ENCODE measurements around the gene SORL1.
A peak's percentile ranks its signal among the peaks of the same experiment; 100 is the strongest.

SORL1 gene

DNA sequence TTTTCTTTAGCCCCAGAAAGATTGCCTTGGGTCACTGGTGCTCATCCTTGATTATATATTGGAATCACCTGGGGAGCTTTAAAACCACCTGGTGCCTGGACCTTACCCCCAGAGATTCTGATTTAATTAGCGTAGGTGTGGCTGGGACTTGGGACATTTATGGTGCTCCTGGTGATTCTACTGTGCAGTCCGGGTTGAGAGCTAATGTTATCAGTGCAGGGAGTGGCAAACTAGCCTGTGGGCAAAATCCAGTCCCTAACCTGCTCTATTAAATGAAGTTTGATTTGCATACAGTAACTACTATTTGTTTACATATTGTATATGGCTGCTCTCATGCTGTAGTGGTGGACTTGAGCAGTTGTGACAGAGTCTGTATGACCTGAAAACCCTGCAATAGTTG, 134.6 kb downstream of the SORL1 start:
- peaks cover 48% of the 10 kb centered on the region for H3K4me1 Mint-ChIP-seq (ENCODE audit: low read depth)
- H3K27ac Mint-ChIP-seq: no peak overlapping the region
- peaks cover 40% of the 10 kb centered on the region for H3K36me3 Mint-ChIP-seq (ENCODE audit: low read depth)
- no peaks in the 10 kb centered on the region for H3K9me3 Mint-ChIP-seq
- no peaks in the 10 kb centered on the region for H3K27me3 Mint-ChIP-seq
- no peak overlapping the region for H3K4me3 Mint-ChIP-seq

DNA sequence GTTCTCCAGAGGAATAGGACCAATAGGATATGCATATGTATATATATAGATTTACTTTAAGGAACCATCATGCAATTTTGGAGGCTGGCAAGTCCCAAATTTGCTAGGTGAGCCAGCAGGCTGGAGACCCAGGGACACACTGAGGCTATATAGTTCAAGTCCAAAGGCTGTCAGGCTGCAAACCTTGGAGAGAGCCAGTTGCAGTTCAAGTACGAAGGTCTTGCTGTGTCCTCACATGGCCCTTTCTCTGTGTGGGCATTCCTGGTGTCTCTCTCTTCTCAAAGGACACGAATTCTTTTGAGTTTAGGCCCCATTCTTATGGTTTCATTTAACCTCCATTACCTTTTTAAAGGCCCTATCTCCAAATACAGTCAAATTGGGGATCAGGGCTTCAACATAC, 135.1 kb downstream of the SORL1 start:
- Mint-ChIP-seq H3K4me1 (ENCODE audit: low read depth) (peaks cover 44% of the 10 kb centered on the region), H3K36me3 (ENCODE audit: low read depth) (peaks cover 44% of the 10 kb centered on the region), H3K4me3 (no peak overlapping the region), H3K27ac (no peak overlapping the region), H3K27me3 (no peaks in the 10 kb centered on the region), H3K9me3 (no peaks in the 10 kb centered on the region)

DNA sequence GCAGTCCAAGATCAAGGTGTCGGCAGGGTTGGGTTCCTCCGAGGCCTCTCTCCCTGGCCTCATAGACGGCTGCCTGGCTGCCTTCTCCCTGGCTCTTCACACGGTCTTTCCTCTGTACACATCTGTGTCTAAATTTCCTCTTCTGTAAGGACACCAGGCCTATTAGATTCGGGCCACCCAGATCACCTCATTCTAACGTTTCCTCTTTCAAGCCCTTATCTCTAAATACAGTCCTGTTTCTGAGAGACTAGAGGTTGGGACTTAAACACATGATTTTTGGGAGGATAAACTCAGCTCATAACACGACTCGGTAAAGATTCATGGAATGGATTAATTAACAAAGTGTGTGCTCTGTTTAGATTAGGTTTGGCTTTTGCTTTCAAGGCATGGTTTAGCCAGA, 136.6 kb downstream of the SORL1 start:
- Mint-ChIP-seq H3K9me3 (no peaks in the 10 kb centered on the region), H3K36me3 (ENCODE audit: low read depth) (peaks cover 52% of the 10 kb centered on the region), H3K27ac (peak overlapping the region; percentile 81), H3K4me1 (ENCODE audit: low read depth) (peaks cover 34% of the 10 kb centered on the region), H3K4me3 (no peak overlapping the region), H3K27me3 (no peaks in the 10 kb centered on the region)

DNA sequence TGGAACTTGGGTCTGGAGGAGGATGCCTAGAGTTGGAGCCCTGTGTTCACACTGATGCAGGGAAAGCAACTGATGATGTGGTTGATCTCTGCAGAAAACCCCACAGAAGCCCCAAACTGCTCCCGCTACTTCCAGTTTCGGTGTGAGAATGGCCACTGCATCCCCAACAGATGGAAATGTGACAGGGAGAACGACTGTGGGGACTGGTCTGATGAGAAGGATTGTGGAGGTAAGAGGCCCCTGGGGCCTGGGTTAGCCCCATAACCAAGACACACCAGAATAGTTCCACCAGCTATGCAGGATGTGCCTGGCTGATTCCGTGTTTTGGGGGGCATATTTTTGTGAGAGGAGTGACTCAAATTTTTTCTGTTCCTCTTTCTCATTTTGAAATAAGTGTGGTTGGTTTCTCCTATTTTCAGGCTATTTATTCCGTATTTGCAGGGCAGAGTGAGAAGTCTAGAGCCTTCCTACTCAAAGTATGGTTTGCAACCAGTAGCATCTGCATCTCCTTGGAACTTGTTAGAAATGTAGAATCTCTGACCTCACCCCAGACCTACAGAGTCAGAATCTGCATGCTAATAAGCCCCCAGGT, 137.9 kb downstream of the SORL1 start:
- no peak overlapping the region for H3K4me3 Mint-ChIP-seq
- H3K36me3 Mint-ChIP-seq (ENCODE audit: low read depth): peaks cover 49% of the 10 kb centered on the region
- peak overlapping the region; percentile 81 for H3K27ac Mint-ChIP-seq
- H3K9me3 Mint-ChIP-seq: no peaks in the 10 kb centered on the region
- no peaks in the 10 kb centered on the region for H3K27me3 Mint-ChIP-seq
- peaks cover 29% of the 10 kb centered on the region for H3K4me1 Mint-ChIP-seq (ENCODE audit: low read depth)

DNA sequence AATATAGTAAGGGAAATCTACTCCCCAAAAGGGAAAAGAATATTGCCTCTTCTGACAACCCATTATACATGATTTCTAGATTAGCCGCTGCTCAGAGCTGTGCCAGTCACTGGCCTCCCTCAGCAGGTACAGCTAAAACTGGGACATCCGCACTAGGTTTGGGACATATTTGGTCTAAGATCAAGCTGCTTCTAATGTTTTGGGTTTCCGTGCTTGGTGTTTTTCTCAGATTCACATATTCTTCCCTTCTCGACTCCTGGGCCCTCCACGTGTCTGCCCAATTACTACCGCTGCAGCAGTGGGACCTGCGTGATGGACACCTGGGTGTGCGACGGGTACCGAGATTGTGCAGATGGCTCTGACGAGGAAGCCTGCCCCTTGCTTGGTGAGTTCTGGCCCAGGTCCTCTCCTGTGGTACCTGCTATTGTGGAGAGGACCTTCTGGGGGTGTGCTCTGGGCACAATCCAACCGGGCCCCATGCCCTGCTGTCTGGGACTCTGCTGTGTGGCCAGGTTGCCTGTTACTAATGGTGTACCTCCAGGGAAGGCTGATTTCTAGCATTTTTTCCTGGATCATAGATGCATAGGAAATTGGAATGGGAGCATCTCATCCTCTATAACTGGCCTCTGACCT, 138.8 kb downstream of the SORL1 start:
- H3K4me1 Mint-ChIP-seq (ENCODE audit: low read depth): peaks cover 29% of the 10 kb centered on the region
- no peaks in the 10 kb centered on the region for H3K9me3 Mint-ChIP-seq
- peaks cover 49% of the 10 kb centered on the region for H3K36me3 Mint-ChIP-seq (ENCODE audit: low read depth)
- H3K27me3 Mint-ChIP-seq: no peaks in the 10 kb centered on the region
- no peak overlapping the region for H3K4me3 Mint-ChIP-seq
- peak overlapping the region; percentile 81 for H3K27ac Mint-ChIP-seq

DNA sequence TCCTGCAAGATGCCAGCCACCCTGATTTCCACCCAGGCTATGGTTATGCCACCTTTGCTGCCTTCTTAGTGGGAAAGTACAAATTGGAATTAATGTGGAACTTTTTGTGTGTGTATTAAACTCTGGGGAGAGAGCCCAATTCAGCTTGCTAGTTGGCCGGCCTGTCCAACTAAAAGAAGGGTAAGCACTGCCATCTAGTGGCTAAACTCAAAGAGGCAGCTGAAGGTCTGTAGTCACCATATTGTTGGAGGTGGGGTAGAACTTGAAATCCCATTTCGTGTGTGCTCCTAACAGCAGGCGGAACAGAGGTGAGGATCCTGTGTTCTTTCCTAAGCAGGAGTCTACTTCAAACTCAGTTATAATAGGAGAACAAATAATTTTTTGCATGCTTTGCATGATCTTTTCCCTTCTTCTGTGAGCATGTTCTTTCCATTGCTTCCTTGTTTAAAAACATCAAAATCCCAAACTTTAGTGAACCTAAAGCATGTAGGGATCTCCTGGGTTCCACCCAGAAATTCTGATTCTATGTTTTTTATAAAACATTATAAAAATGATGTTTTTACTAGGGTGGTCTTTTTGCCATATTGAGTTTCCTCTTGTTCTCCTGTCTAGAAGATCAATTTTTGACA, 139.4 kb downstream of the SORL1 start:
- H3K27me3 Mint-ChIP-seq: no peaks in the 10 kb centered on the region
- no peaks in the 10 kb centered on the region for H3K9me3 Mint-ChIP-seq
- no peak overlapping the region for H3K4me3 Mint-ChIP-seq
- peak overlapping the region; percentile 49 for H3K27ac Mint-ChIP-seq
- H3K36me3 Mint-ChIP-seq (ENCODE audit: low read depth): peaks cover 48% of the 10 kb centered on the region
- peaks cover 29% of the 10 kb centered on the region for H3K4me1 Mint-ChIP-seq (ENCODE audit: low read depth)

DNA sequence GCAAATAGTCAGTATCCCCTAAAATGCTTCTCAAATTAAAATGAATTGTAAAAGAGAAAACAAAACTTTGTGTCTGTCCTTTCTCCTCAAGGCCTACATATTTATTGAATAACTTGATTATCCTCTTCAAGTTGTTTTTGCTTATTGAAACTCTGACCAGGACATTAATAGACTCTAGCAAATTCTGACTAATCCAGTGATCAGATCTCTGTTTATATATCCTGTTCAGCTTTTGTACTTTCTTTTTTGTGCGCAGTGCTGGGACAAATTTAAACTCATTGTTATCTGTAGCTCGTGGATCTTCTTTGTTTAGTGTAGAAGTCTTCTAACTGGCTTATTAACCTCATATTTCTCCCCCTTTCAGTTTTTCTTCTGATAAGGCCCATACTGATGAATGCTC, 140.6 kb downstream of the SORL1 start:
- H3K36me3 Mint-ChIP-seq (ENCODE audit: low read depth): peaks cover 55% of the 10 kb centered on the region

GRCh38 chr11:121595717-121596161, 143.6 kb downstream of the SORL1 start:
- peaks cover 64% of the 10 kb centered on the region for H3K36me3 Mint-ChIP-seq (ENCODE audit: low read depth)
- peaks cover 8% of the 10 kb centered on the region for H3K4me1 Mint-ChIP-seq (ENCODE audit: low read depth)
- no peak overlapping the region for H3K4me3 Mint-ChIP-seq
- no peaks in the 10 kb centered on the region for H3K27me3 Mint-ChIP-seq
- no peak overlapping the region for H3K27ac Mint-ChIP-seq
- H3K9me3 Mint-ChIP-seq: no peaks in the 10 kb centered on the region

More for the DNA sequence above, 140.6 kb downstream of the SORL1 start:
- peak overlapping the region; percentile 53 for H3K27ac Mint-ChIP-seq
- peaks cover 29% of the 10 kb centered on the region for H3K4me1 Mint-ChIP-seq (ENCODE audit: low read depth)
- H3K27me3 Mint-ChIP-seq: no peaks in the 10 kb centered on the region
- no peak overlapping the region for H3K4me3 Mint-ChIP-seq
- no peaks in the 10 kb centered on the region for H3K9me3 Mint-ChIP-seq

DNA sequence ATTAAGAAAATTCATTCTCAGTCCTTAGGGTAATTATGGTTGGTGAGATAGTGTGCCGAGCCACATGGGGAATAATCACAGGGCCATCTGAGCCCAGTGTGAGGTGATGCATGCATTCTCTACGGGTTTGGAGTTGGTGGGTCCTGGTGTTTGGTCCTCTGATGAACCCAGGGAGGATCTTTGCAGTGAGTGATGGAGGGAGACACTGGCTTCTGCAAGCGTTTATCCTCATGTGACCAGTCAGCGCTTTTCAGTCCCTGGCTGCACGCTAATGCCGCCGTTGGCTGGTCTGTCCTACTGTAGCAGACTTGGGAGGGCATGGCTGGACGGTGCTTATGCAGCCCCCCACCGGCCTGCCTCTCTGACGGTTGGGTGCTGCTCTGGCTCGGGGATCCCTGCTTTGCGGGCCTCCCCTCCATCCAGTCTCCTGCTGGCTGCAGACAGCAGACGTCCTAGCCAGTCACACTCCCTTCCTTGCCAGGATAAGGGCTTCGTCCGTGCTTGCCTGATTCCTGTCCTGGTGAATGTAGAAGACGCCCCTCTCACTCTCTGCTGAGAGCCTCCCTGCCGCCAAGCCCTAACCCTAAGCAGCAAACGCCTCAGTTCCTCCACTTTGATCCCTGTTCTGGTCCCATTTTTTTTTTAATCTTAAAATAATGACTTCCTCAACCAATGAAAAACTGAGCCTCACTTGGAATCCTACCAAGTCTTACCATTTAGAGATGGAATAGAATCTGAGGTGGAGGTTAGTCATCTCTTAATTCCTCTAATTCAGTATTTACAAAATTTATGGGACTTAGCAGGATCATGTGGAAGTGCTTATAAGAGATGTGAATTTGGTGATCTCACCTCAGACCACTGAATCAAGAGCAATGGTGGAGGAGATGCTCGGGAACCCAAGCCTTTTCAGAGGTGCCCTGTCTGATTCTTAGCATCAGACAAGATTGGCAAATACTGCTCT, 144.4 kb downstream of the SORL1 start:
- Mint-ChIP-seq H3K27ac (no peak overlapping the region), H3K4me1 (ENCODE audit: low read depth) (peaks cover under 1% of the 10 kb centered on the region), H3K36me3 (ENCODE audit: low read depth) (peaks cover 60% of the 10 kb centered on the region), H3K4me3 (no peak overlapping the region), H3K9me3 (no peaks in the 10 kb centered on the region), H3K27me3 (no peaks in the 10 kb centered on the region)

- Mint-ChIP-seq H3K27me3 (no peaks in the 10 kb centered on the region), H3K36me3 (ENCODE audit: low read depth) (peaks cover 49% of the 10 kb centered on the region), H3K4me1 (ENCODE audit: low read depth) (no peaks in the 10 kb centered on the region), H3K9me3 (no peaks in the 10 kb centered on the region), H3K4me3 (no peak overlapping the region), H3K27ac (no peak overlapping the region)
Observed at GRCh38 chr11:121603316-121603715, 151.2 kb downstream of the SORL1 start.

GRCh38 chr11:121604152-121604551, 152.0 kb downstream of the SORL1 start:
- H3K36me3 Mint-ChIP-seq (ENCODE audit: low read depth): peaks cover 53% of the 10 kb centered on the region
- no peaks in the 10 kb centered on the region for H3K27me3 Mint-ChIP-seq
- no peak overlapping the region for H3K4me3 Mint-ChIP-seq
- H3K9me3 Mint-ChIP-seq: no peaks in the 10 kb centered on the region
- H3K4me1 Mint-ChIP-seq (ENCODE audit: low read depth): no peaks in the 10 kb centered on the region
- H3K27ac Mint-ChIP-seq: no peak overlapping the region

DNA sequence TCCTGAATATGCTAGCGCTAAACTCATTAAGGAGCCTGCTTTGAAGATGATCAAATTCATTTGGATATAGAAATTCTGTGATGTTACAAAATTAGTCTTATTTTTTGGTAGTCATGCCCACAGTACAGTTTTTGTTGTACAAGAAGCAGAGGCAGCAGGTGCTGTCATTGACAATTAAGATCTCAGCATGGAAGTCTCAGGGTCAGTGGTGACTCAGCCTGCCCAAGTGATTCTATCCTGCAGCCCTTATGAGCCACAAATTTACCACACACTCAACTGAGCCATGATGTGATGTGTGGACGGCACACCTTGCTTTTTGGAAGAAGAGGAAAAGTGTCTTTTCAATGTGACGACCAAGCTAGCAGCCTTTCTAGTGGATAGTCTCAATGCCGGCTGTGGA, 154.2 kb downstream of the SORL1 start:
- peaks cover 62% of the 10 kb centered on the region for H3K36me3 Mint-ChIP-seq (ENCODE audit: low read depth)
- no peak overlapping the region for H3K27ac Mint-ChIP-seq
- H3K9me3 Mint-ChIP-seq: no peaks in the 10 kb centered on the region
- no peak overlapping the region for H3K4me3 Mint-ChIP-seq
- H3K4me1 Mint-ChIP-seq (ENCODE audit: low read depth): no peaks in the 10 kb centered on the region
- H3K27me3 Mint-ChIP-seq: no peaks in the 10 kb centered on the region

DNA sequence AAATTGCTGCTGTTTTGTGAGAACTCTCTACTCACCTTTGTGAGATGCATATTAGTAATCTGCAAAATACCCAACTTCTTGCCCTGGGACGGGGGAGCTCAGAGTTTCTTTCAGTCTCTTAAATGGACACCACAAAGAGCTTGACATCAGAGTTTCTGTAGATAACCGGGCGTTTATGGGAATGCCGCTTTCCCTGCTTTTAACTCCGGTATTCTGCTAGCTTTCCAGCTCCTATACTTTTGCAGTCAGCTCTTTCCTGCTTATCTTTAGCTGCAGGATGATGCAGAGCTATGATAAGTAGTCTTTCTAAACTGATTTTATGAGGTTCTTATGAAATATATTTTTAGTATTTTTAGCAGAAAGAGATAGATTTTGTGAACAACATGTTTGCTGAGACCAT, 155.2 kb downstream of the SORL1 start:
- Mint-ChIP-seq H3K4me3 (no peak overlapping the region), H3K4me1 (ENCODE audit: low read depth) (no peaks in the 10 kb centered on the region), H3K9me3 (no peaks in the 10 kb centered on the region), H3K27ac (no peak overlapping the region), H3K27me3 (no peaks in the 10 kb centered on the region), H3K36me3 (ENCODE audit: low read depth) (peaks cover 63% of the 10 kb centered on the region)

DNA sequence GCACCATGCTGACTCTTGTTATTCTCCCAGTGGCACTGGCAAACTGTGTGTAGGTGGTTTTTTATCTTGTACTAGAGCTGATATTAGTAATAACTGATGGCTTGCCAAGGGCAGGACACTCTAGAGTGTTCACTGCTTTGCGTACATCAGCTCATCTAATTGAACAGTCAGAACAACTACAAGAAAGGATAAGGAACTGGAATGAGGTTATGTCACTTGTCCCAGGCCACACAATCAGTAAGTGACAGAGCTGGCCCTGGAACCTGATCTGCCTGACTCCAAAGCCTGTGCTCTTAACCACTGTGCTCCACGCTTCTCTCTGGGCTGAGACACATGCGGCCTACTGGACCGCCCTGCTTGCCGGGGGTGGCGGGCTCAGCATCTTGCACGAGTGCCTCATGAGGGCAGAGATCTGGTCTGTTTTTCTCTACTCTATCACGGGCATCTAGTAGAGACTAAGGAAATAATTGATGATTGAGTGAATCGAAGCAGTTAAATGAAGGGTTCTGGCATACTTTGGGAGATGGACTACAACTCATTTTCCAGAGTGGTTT, 156.5 kb downstream of the SORL1 start:
- H3K27ac Mint-ChIP-seq: no peak overlapping the region
- H3K27me3 Mint-ChIP-seq: no peaks in the 10 kb centered on the region
- no peak overlapping the region for H3K4me3 Mint-ChIP-seq
- no peaks in the 10 kb centered on the region for H3K9me3 Mint-ChIP-seq
- peaks cover 59% of the 10 kb centered on the region for H3K36me3 Mint-ChIP-seq (ENCODE audit: low read depth)
- H3K4me1 Mint-ChIP-seq (ENCODE audit: low read depth): no peaks in the 10 kb centered on the region

Measured in stimulated activated naive CD8-positive, alpha-beta T cell treated with anti-CD3 and anti-CD28 coated beads, Interleukin-15, Interleukin-2, amounts not matched to agents 100 ng/mL and 50 ng/mL, for 24 hours (primary cell).